Nucleus accumbens (tissue), 56 donors: Measurements from ENCODE around the gene CMTM6.
"Not testable (repeated sequence)": the region's sequence is repeated elsewhere in the genome, so short reads cannot be mapped to it uniquely, and the experiment has no call there.

Source experiments
- DNase-seq, 56 donors: peaks; one replicate each; lab custom pipeline; 2025; lab: John Stamatoyannopoulos, UW

CMTM6 gene

GRCh38 chr3:32502118-32502945 is at the start of gene CMTM6:
Gene CMTM6, minus strand, starts transcription at chr3:32502852. Its CDS starts 107 bp downstream, at chr3:32502745.
- DNase-seq: peak in 55 of 56 donors; percentile 9 to 90 (median 77)

GRCh38 chr3:32552013-32552412 is 49.4 kb upstream of the CMTM6 start:
- no peak for DNase-seq

- no peak for DNase-seq
Observed at GRCh38 chr3:32551496-32551895, 48.8 kb upstream of the CMTM6 start.

- DNase-seq: no peak
Observed at GRCh38 chr3:32551087-32551486, 48.4 kb upstream of the CMTM6 start.

- DNase-seq: no peak
Observed at GRCh38 chr3:32545305-32545704, 42.7 kb upstream of the CMTM6 start.

GRCh38 chr3:32544894-32545293 is 42.2 kb upstream of the CMTM6 start:
- no peak for DNase-seq

GRCh38 chr3:32542807-32543206 is 40.2 kb upstream of the CMTM6 start:
- DNase-seq: no peak

GRCh38 chr3:32540899-32541298 is 38.2 kb upstream of the CMTM6 start:
- DNase-seq: no peak

- no peak for DNase-seq
Observed at GRCh38 chr3:32532434-32532833, 29.8 kb upstream of the CMTM6 start.

GRCh38 chr3:32531010-32531647 is 28.5 kb upstream of the CMTM6 start:
- no peak for DNase-seq

GRCh38 chr3:32525720-32526119 is 23.1 kb upstream of the CMTM6 start:
- DNase-seq: no peak

GRCh38 chr3:32522682-32523081 is 20.0 kb upstream of the CMTM6 start:
- no peak for DNase-seq

- DNase-seq: not testable (repeated sequence)
Observed at GRCh38 chr3:32518921-32519320, 16.3 kb upstream of the CMTM6 start.

- not testable (repeated sequence) for DNase-seq
Observed at GRCh38 chr3:32516751-32517150, 14.1 kb upstream of the CMTM6 start.

GRCh38 chr3:32511005-32511404 is 8.4 kb upstream of the CMTM6 start:
- DNase-seq: no peak

GRCh38 chr3:32510075-32510724 is 7.5 kb upstream of the CMTM6 start:
- peak in 49 of 56 donors; percentile 0 to 85 (median 42) for DNase-seq

GRCh38 chr3:32508711-32509110 is 6.1 kb upstream of the CMTM6 start:
- DNase-seq: no peak

GRCh38 chr3:32506466-32506865 is 3.8 kb upstream of the CMTM6 start:
- no peak for DNase-seq

GRCh38 chr3:32502946-32503286 is 264 bp upstream of the CMTM6 start:
- DNase-seq: no peak

GRCh38 chr3:32501783-32502117 is 902 bp downstream of the CMTM6 start:
- no peak for DNase-seq

- no peak for DNase-seq
Observed at GRCh38 chr3:32500880-32501782, 1.5 kb downstream of the CMTM6 start.
